Neural cell (in vitro differentiated cells): ENCODE measurements around the gene TIGD7. TPM values are rescaled to one million over a fixed set of nuclear protein-coding genes. Genes with fewer than 3 reads are reported as not detected.

Experiments used
- H2AFZ ChIP-seq: fragments of 200-600, 300-800 bp; sonication (generic), shearing (Covaris generic); 2 replicates; pipeline ENCODE4 v1.6.0; 2014; ENCODE audit warnings: low read depth, mild to moderate bottlenecking, antibody characterized with exemption, low read length, moderate library complexity
- H3F3A ChIP-seq: fragments of 200-600 bp; shearing (Covaris generic); 2 replicates; pipeline ENCODE4 v1.6.1; 2016; ENCODE audit warnings: mild to moderate bottlenecking, moderate library complexity, mixed read lengths, antibody characterized with exemption, low read length; ENCODE audit not compliant: insufficient read depth, poor library complexity, severe bottlenecking
- H3K27ac ChIP-seq: fragments of 200-600, 300-800 bp; sonication (generic), shearing (Covaris generic); 2 replicates; pipeline ENCODE4 v1.5.1; 2014; ENCODE audit warnings: mild to moderate bottlenecking, low read length, moderate library complexity
- H3K27me3 ChIP-seq: fragments of 300-800, 200-600 bp; sonication (generic), shearing (Covaris generic); 2 replicates; pipeline ENCODE4 v1.6.0; 2014; ENCODE audit warnings: mild to moderate bottlenecking, low read depth, low read length, moderate library complexity; ENCODE audit not compliant: insufficient read depth
- H3K36me3 ChIP-seq: fragments of 300-800, 200-600 bp; sonication (generic), shearing (Covaris generic); 2 replicates; pipeline ENCODE4 v1.5.1; 2014; ENCODE audit warnings: mild to moderate bottlenecking, antibody characterized with exemption, low read length, moderate library complexity; ENCODE audit not compliant: insufficient read depth
- H3K4me2 ChIP-seq: fragments of 300-800, 200-600 bp; sonication (generic), shearing (Covaris generic); 2 replicates; pipeline ENCODE4 v1.6.0; 2014; ENCODE audit warnings: mild to moderate bottlenecking, low read length
- H3K4me3 ChIP-seq: fragments of 300-800, 200-600 bp; sonication (generic), shearing (Covaris generic); 2 replicates; pipeline ENCODE4 v1.5.1; 2014; ENCODE audit warnings: mild to moderate bottlenecking, low read length, moderate library complexity
- H3K79me2 ChIP-seq: fragments of 200-600 bp; shearing (Covaris generic); replicated peaks from 2 replicates; pipeline ENCODE4 v1.6.0; 2014; ENCODE audit warnings: mild to moderate bottlenecking, low read length, moderate library complexity; ENCODE audit not compliant: insufficient read depth
- H3K9ac ChIP-seq: fragments of 300-800, 200-600 bp; sonication (generic), shearing (Covaris generic); 2 replicates; pipeline ENCODE4 v1.6.1; 2016; ENCODE audit warnings: mild to moderate bottlenecking, low read length, mixed read lengths
- H3K9me2 ChIP-seq: fragments of 200-600 bp; shearing (Covaris generic); 2 replicates; pipeline ENCODE4 v1.6.1; 2016; ENCODE audit warnings: mild to moderate bottlenecking, low read length, mixed read lengths; ENCODE audit not compliant: insufficient read depth
- H3K9me3 ChIP-seq: fragments of 200-600, 300-800 bp; sonication (generic), shearing (Covaris generic); 2 replicates; pipeline ENCODE4 v1.6.1; 2016; ENCODE audit warnings: mild to moderate bottlenecking, mixed run types, low read length, moderate library complexity, mixed read lengths
- H4K20me1 ChIP-seq: fragments of 200-600 bp; shearing (Covaris generic); 2 replicates; pipeline ENCODE4 v1.6.1; 2016; ENCODE audit warnings: mild to moderate bottlenecking, mixed run types; ENCODE audit not compliant: insufficient read depth
- CTCF ChIP-seq: fragments of 450-650 bp; IDR thresholded peaks from 2 replicates; pipeline ENCODE4 v1.5.1; 2014; ENCODE audit warnings: antibody characterized with exemption, mild to moderate bottlenecking, moderate library complexity; ENCODE audit not compliant: poor library complexity, severe bottlenecking
- EP300 ChIP-seq: fragments of 450-650 bp; conservative IDR thresholded peaks from 2 replicates; pipeline ENCODE4 v1.6.1; 2014; ENCODE audit warnings: antibody characterized with exemption, mild to moderate bottlenecking, moderate library complexity; ENCODE audit not compliant: poor library complexity, severe bottlenecking
- EZH2 ChIP-seq: fragments of 200-600, 300-800 bp; shearing (Covaris generic), sonication (generic); IDR thresholded peaks from 2 replicates; pipeline ENCODE4 v1.6.1; 2014; ENCODE audit warnings: antibody characterized with exemption, low read length, borderline replicate concordance, mild to moderate bottlenecking; ENCODE audit not compliant: insufficient read depth, poor library complexity, severe bottlenecking
- MXI1 ChIP-seq: fragments of 450-650 bp; conservative IDR thresholded peaks from 2 replicates; pipeline ENCODE4 v1.6.1; 2014; ENCODE audit warnings: antibody characterized with exemption, mild to moderate bottlenecking; ENCODE audit not compliant: poor library complexity, severe bottlenecking
- POLR2AphosphoS5 ChIP-seq: IDR thresholded peaks from 2 replicates; pipeline ENCODE4 v1.6.1; 2012
- RAD21 ChIP-seq: fragments of 450-650 bp; conservative IDR thresholded peaks from 2 replicates; pipeline ENCODE4 v1.6.1; 2014; ENCODE audit warnings: antibody characterized with exemption, mild to moderate bottlenecking, moderate library complexity
- REST ChIP-seq: IDR thresholded peaks from 2 replicates; pipeline ENCODE4 v1.6.1; 2012; ENCODE audit warnings: borderline replicate concordance
- SMC3 ChIP-seq: fragments of 450-650 bp; conservative IDR thresholded peaks from 2 replicates; pipeline ENCODE4 v1.6.1; 2014; ENCODE audit warnings: antibody characterized with exemption, mild to moderate bottlenecking, moderate library complexity; ENCODE audit not compliant: poor library complexity
- TAF1 ChIP-seq: IDR thresholded peaks from 2 replicates; pipeline ENCODE4 v1.6.1; 2012; ENCODE audit warnings: low read depth
- polyA plus RNA-seq: library from polyadenylated mRNA; depleted of rRNA; stranded (reverse); fragments of >200 nt; gene quantifications from 2 replicates; pipeline ENCODE4 v1.2.3, GENCODE V29; 2014

TIGD7 gene
- polyA plus RNA-seq, 1 donor from 2014 or later = 25.2 TPM

GRCh38 chr16:3327514-3327913 is 22.3 kb upstream of the TIGD7 start:
- Histone ChIP-seq H3K27me3 (no peaks in the 10 kb centered on the region), H3K79me2 (no peaks in the 10 kb centered on the region), H3K4me2 (no peak overlapping the region), H3F3A (no peaks in the 10 kb centered on the region), H3K27ac (no peak overlapping the region), H3K9ac (no peak overlapping the region), H3K4me3 (no peak overlapping the region), H4K20me1 (no peaks in the 10 kb centered on the region), H2AFZ (no peak overlapping the region), H3K9me3 (no peaks in the 10 kb centered on the region), H3K9me2 (no peaks in the 10 kb centered on the region), H3K36me3 (no peaks in the 10 kb centered on the region)
- TF ChIP-seq MXI1 (no peak), RAD21 (no peak), EZH2 (no peak), SMC3 (no peak), CTCF (no peak), REST (no peak), EP300 (no peak), TAF1 (no peak), POLR2AphosphoS5 (no peak)

GRCh38 chr16:3321816-3322215 is 16.6 kb upstream of the TIGD7 start:
- no peaks in the 10 kb centered on the region for H3K79me2 ChIP-seq
- peaks cover 12% of the 10 kb centered on the region for H3K9me3 ChIP-seq
- no peak overlapping the region for H3K9ac ChIP-seq
- H3K9me2 ChIP-seq = no peaks in the 10 kb centered on the region
- H3K36me3 ChIP-seq = peaks cover 18% of the 10 kb centered on the region
- no peak overlapping the region for H3K4me3 ChIP-seq
- no peaks in the 10 kb centered on the region for H4K20me1 ChIP-seq
- H3K27me3 ChIP-seq = no peaks in the 10 kb centered on the region
- H3K27ac ChIP-seq = no peak overlapping the region
- TF ChIP-seq MXI1 = no peak
- no peak for TF ChIP-seq SMC3
- no peak for TF ChIP-seq TAF1
- TF ChIP-seq EZH2 = no peak
- no peak for TF ChIP-seq EP300
- TF ChIP-seq REST = no peak
- no peak for TF ChIP-seq RAD21
- TF ChIP-seq CTCF = no peak
- no peak for TF ChIP-seq POLR2AphosphoS5
- no peaks in the 10 kb centered on the region for H3F3A ChIP-seq
- H2AFZ ChIP-seq = no peak overlapping the region
- H3K4me2 ChIP-seq = no peak overlapping the region
